Tibial nerve (tissue), 4 donors: ENCODE data around the gene HOXA2. TPM values are rescaled to one million over a fixed set of nuclear protein-coding genes. Genes with fewer than 3 reads are reported as not detected.

Experiments used
- DNase-seq, 2 donors: peaks; one replicate each; pipeline ENCODE4 v3.0.0-alpha.2; 2019; ENCODE audit warnings: low spot score in 2 of 2
- H3K27ac ChIP-seq, 4 donors: fragments of 200-600 bp; sonication (generic) in 3 of 4; one replicate each; pipeline ENCODE4 v1.5.1; 2017 to 2019; ENCODE audit warnings: mild to moderate bottlenecking in 1 of 4
- H3K27me3 ChIP-seq, 2 donors: fragments of 200-600 bp; sonication (generic) in 1 of 2; one replicate each; pipeline versions ENCODE4 v1.5.1 to v1.6.0; 2017 to 2019
- H3K36me3 ChIP-seq, 3 donors: fragments of 200-600 bp; sonication (generic); one replicate each; pipeline ENCODE4 v1.5.1; 2018 to 2019
- H3K4me1 ChIP-seq, 4 donors: fragments of 200-600 bp; sonication (generic) in 3 of 4; one replicate each; pipeline ENCODE4 v1.5.1; 2017 to 2019
- H3K4me3 ChIP-seq, 4 donors: fragments of 200-600 bp; sonication (generic) in 3 of 4; one replicate each; pipeline ENCODE4 v1.5.1; 2017 to 2019; ENCODE audit warnings: mild to moderate bottlenecking in 1 of 4, moderate library complexity in 1 of 4
- H3K9me3 ChIP-seq, 4 donors: fragments of 200-600 bp; sonication (generic) in 3 of 4; one replicate each; pipeline ENCODE4 v1.5.1; 2017 to 2019
- CTCF ChIP-seq, 5 experiments: fragments of 200-600 bp in 3 of 5; fragments of 450-650 bp in 2 of 5; sonication (generic) in 3 of 5; IDR thresholded peaks; one replicate each; pipeline ENCODE4 v1.5.1; 2016 to 2019; ENCODE audit warnings: antibody characterized with exemption in 5 of 5, mild to moderate bottlenecking in 3 of 5, moderate library complexity in 2 of 5
- EP300 ChIP-seq, 2 donors: sonication (generic); formaldehyde crosslinking; IDR thresholded peaks; one replicate each; pipeline ENCODE4 v1.6.1; 2017; ENCODE audit warnings: antibody characterized with exemption in 2 of 2, mild to moderate bottlenecking in 1 of 2
- POLR2A ChIP-seq, 2 donors: fragments of 450-650 bp; IDR thresholded peaks; one replicate each; pipeline ENCODE4 v1.6.1; 2017; ENCODE audit warnings: antibody characterized with exemption in 2 of 2, mild to moderate bottlenecking in 2 of 2, moderate library complexity in 2 of 2
- WGBS, 2 donors: methylation state at CpG; one replicate each; pipeline ENCODE4 v1.1.5; 2018; 5-methylcytosine and 5-hydroxymethylcytosine counted together
- total RNA-seq, 4 donors: library from RNA; depleted of rRNA; stranded (reverse); fragments of >200 nt; gene quantifications; one replicate each; pipeline ENCODE4 v1.1.0, GENCODE V29; 2016

Gene HOXA2
- total RNA-seq, 4 donors from 2014 or later, result 2.5 to 5.9 (median 5.2) TPM

GRCh38 chr7:27107391-27108381 is 5.2 kb upstream of the HOXA2 start:
- Histone ChIP-seq H3K9me3 (no peaks in the 10 kb centered on the region), H3K4me3 (peak overlapping the region in 1 of 4 donors; percentile 34), H3K36me3 (peaks cover 0 to 9% (median 0%) of the 10 kb centered on the region in 3 donors), H3K27me3 (peaks cover 0 to 61% of the 10 kb centered on the region in 2 donors), H3K27ac (peak overlapping the region in 3 of 4 donors; percentile 68 to 77 (median 74)), H3K4me1 (peaks cover 0 to 58% (median 4%) of the 10 kb centered on the region in 4 donors)
- WGBS, 2 donors, result 63 to 73% methylated on average over 42 to 46 of the region's 47 CpGs
- TF ChIP-seq POLR2A (IDR thresholded peaks at IDR 0.05) (no peak), CTCF (IDR thresholded peaks at IDR 0.05) (no peak), EP300 (IDR thresholded peaks at IDR 0.05) (no peak)
- DNase-seq, result no peak

- TF ChIP-seq EP300 (IDR thresholded peaks at IDR 0.05) (no peak), POLR2A (IDR thresholded peaks at IDR 0.05) (no peak), CTCF (IDR thresholded peaks at IDR 0.05) (no peak)
- no peak for DNase-seq
- Histone ChIP-seq H3K27ac (peak overlapping the region in 3 of 4 donors; percentile 17 to 77 (median 46)), H3K27me3 (peaks cover 0 to 63% of the 10 kb centered on the region in 2 donors), H3K4me1 (peaks cover 0 to 58% (median 4%) of the 10 kb centered on the region in 4 donors), H3K4me3 (peak overlapping the region in 2 of 4 donors; percentile 12 to 43), H3K9me3 (no peaks in the 10 kb centered on the region), H3K36me3 (peaks cover 0 to 9% (median 0%) of the 10 kb centered on the region in 3 donors)
- WGBS, 2 donors, result 53 to 67% methylated on average over 14 of the region's 14 CpGs
These were observed 4.4 kb upstream of the HOXA2 start for GRCh38 chr7:27106901-27107240.

- peak overlapping the region in 2 of 4 donors; percentile 12 to 43 for H3K4me3 ChIP-seq
- no peaks in the 10 kb centered on the region for H3K9me3 ChIP-seq
- 34 to 40% methylated on average over 31 to 43 of the region's 44 CpGs for WGBS, 2 donors
- peak overlapping the region; percentile 6 to 77 (median 32) for H3K27ac ChIP-seq
- no peak for DNase-seq
- H3K4me1 ChIP-seq, result peaks cover 0 to 57% (median 5%) of the 10 kb centered on the region in 4 donors
- peaks cover 0 to 68% of the 10 kb centered on the region in 2 donors for H3K27me3 ChIP-seq
- peaks cover 0 to 9% (median 0%) of the 10 kb centered on the region in 3 donors for H3K36me3 ChIP-seq
- TF ChIP-seq CTCF (IDR thresholded peaks at IDR 0.05), result no peak
- TF ChIP-seq EP300 (IDR thresholded peaks at IDR 0.05), result peak in 1 of 2 donors; percentile 30
- no peak for TF ChIP-seq POLR2A (IDR thresholded peaks at IDR 0.05)
These were observed 3.9 kb upstream of the HOXA2 start for GRCh38 chr7:27106181-27106900.

- Histone ChIP-seq H3K9me3 (no peaks in the 10 kb centered on the region), H3K36me3 (peaks cover 0 to 9% (median 0%) of the 10 kb centered on the region in 3 donors), H3K27ac (peak overlapping the region in 2 of 4 donors; percentile 6 to 77), H3K27me3 (peaks cover 0 to 69% of the 10 kb centered on the region in 2 donors), H3K4me1 (peaks cover 0 to 56% (median 5%) of the 10 kb centered on the region in 4 donors), H3K4me3 (no peak overlapping the region)
- 84 to 86% methylated on average over 13 of the region's 13 CpGs for WGBS, 2 donors
- no peak for DNase-seq
- TF ChIP-seq EP300 (IDR thresholded peaks at IDR 0.05) (no peak), POLR2A (IDR thresholded peaks at IDR 0.05) (no peak), CTCF (IDR thresholded peaks at IDR 0.05) (no peak)
These were observed 3.0 kb upstream of the HOXA2 start for GRCh38 chr7:27105301-27106031.
